H9 (cell line): ENCODE results near the gene ZNF385B. TPM values are rescaled to one million over a fixed set of nuclear protein-coding genes. Genes with fewer than 3 reads are reported as not detected.

Source experiments
- DNase-seq: peaks from one replicate; pipeline ENCODE4 v3.0.0-alpha.2; 2017
- H2AFZ ChIP-seq: one replicate; pipeline ENCODE4 v1.6.1; 2013; ENCODE audit warnings: mild to moderate bottlenecking, low read length, control low read depth, moderate library complexity
- H2AK5ac ChIP-seq: 2 replicates; pipeline ENCODE4 v1.6.1; 2013; ENCODE audit warnings: low read length, control low read depth, mixed read lengths; ENCODE audit not compliant: insufficient read length
- H2BK120ac ChIP-seq: one replicate; pipeline ENCODE4 v1.6.1; 2013; ENCODE audit warnings: low read depth, mild to moderate bottlenecking, low read length, control low read depth, inconsistent platforms; ENCODE audit not compliant: poor library complexity, severe bottlenecking
- H2BK12ac ChIP-seq: 2 replicates; pipeline ENCODE4 v1.6.1; 2013; ENCODE audit warnings: low read length, control low read depth, mixed read lengths, low read depth; ENCODE audit not compliant: insufficient read length
- H2BK15ac ChIP-seq: 2 replicates; pipeline ENCODE4 v1.6.1; 2013; ENCODE audit warnings: low read depth, low read length, control low read depth
- H2BK20ac ChIP-seq: one replicate; pipeline ENCODE4 v1.6.1; 2013; ENCODE audit warnings: low read depth, mild to moderate bottlenecking, low read length, control low read depth, inconsistent platforms; ENCODE audit not compliant: poor library complexity, severe bottlenecking
- H2BK5ac ChIP-seq: 2 replicates; pipeline ENCODE4 v1.6.1; 2013; ENCODE audit warnings: low read length, control low read depth, mixed read lengths; ENCODE audit not compliant: insufficient read length
- H3K14ac ChIP-seq: 2 replicates; pipeline ENCODE4 v1.6.1; 2013; ENCODE audit warnings: low read length, control low read depth; ENCODE audit not compliant: insufficient read depth
- H3K18ac ChIP-seq: 2 replicates; pipeline ENCODE4 v1.6.1; 2013; ENCODE audit warnings: low read depth, mild to moderate bottlenecking, mixed read lengths, low read length, control low read depth; ENCODE audit not compliant: insufficient read length
- H3K23ac ChIP-seq: 2 replicates; pipeline ENCODE4 v1.6.1; 2013; ENCODE audit warnings: low read length, control low read depth, mixed read lengths, low read depth; ENCODE audit not compliant: insufficient read length
- H3K23me2 ChIP-seq: 2 replicates; pipeline ENCODE4 v1.6.1; 2013; ENCODE audit warnings: low read depth, mild to moderate bottlenecking, mixed read lengths, low read length, control low read depth; ENCODE audit not compliant: insufficient read length, poor library complexity, severe bottlenecking
- H3K27ac ChIP-seq: 2 replicates; pipeline ENCODE4 v1.5.1; 2013; ENCODE audit warnings: low read length, control low read depth, mixed read lengths, low read depth; ENCODE audit not compliant: insufficient read length
- H3K27me3 ChIP-seq: 2 replicates; pipeline ENCODE4 v1.6.1; 2013; ENCODE audit warnings: low read length, control low read depth, inconsistent platforms; ENCODE audit not compliant: insufficient read depth
- H3K4ac ChIP-seq: 2 replicates; pipeline ENCODE4 v1.6.1; 2013; ENCODE audit warnings: low read depth, mild to moderate bottlenecking, control low read depth, inconsistent platforms, low read length, moderate library complexity
- H3K4me1 ChIP-seq: 2 replicates; pipeline ENCODE4 v1.6.1; 2013; ENCODE audit warnings: low read length, control low read depth, inconsistent platforms; ENCODE audit not compliant: insufficient read depth
- H3K4me2 ChIP-seq: 2 replicates; pipeline ENCODE4 v1.6.1; 2013; ENCODE audit warnings: low read length, control low read depth, mixed read lengths; ENCODE audit not compliant: insufficient read length, insufficient read depth
- H3K56ac ChIP-seq: 2 replicates; pipeline ENCODE4 v1.6.1; 2013; ENCODE audit warnings: low read depth, mild to moderate bottlenecking, mixed read lengths, low read length, control low read depth; ENCODE audit not compliant: insufficient read length
- H3K79me1 ChIP-seq: 2 replicates; pipeline ENCODE4 v1.6.1; 2013; ENCODE audit warnings: low read depth, mild to moderate bottlenecking, moderate library complexity, low read length, control low read depth, inconsistent platforms; ENCODE audit not compliant: insufficient read depth, poor library complexity, severe bottlenecking
- H3K79me2 ChIP-seq: 2 replicates; pipeline ENCODE4 v1.6.1; 2013; ENCODE audit warnings: low read length, control low read depth, inconsistent platforms; ENCODE audit not compliant: insufficient read depth
- H3K9ac ChIP-seq: 2 replicates; pipeline ENCODE4 v1.6.1; 2013; ENCODE audit warnings: low read length, control low read depth, mixed read lengths; ENCODE audit not compliant: insufficient read length; ENCODE audit errors: extremely low read depth
- H3K9me3 ChIP-seq: one replicate; pipeline ENCODE4 v1.6.1; 2013; ENCODE audit warnings: low read depth, low read length, inconsistent platforms; ENCODE audit not compliant: control insufficient read depth
- H3T11ph ChIP-seq: one replicate; pipeline ENCODE4 v1.6.1; 2013; ENCODE audit warnings: mild to moderate bottlenecking, low read length, control low read depth, inconsistent platforms
- H4K20me1 ChIP-seq: one replicate; pipeline ENCODE4 v1.6.1; 2013; ENCODE audit not compliant: control insufficient read depth, insufficient read length, insufficient read depth
- H4K5ac ChIP-seq: 2 replicates; pipeline ENCODE4 v1.6.1; 2013; ENCODE audit warnings: low read depth, mild to moderate bottlenecking, mixed read lengths, low read length, control low read depth; ENCODE audit not compliant: insufficient read length
- H4K8ac ChIP-seq: replicated peaks from 2 replicates; pipeline ENCODE4 v1.6.1; 2013; ENCODE audit warnings: low read length, control low read depth, mixed read lengths, low read depth; ENCODE audit not compliant: insufficient read length
- H4K91ac ChIP-seq: 2 replicates; pipeline ENCODE4 v1.6.1; 2013; ENCODE audit warnings: low read depth, mild to moderate bottlenecking, moderate library complexity, mixed read lengths, low read length, control low read depth; ENCODE audit not compliant: insufficient read length
- H3K27ac Mint-ChIP-seq, 3 experiments: 2 replicates in 2 of 3; 3 replicates in 1 of 3; pipeline ENCODE4 v1.8.0; 2020 to 2021; ENCODE audit warnings: mixed read lengths in 3 of 3, mild to moderate bottlenecking in 1 of 3, moderate library complexity in 1 of 3
- H3K27me3 Mint-ChIP-seq: 2 replicates; pipeline ENCODE4 v1.8.0; 2021; ENCODE audit warnings: low read depth, mild to moderate bottlenecking, moderate library complexity, mixed read lengths
- H3K36me3 Mint-ChIP-seq, 3 experiments: 2 replicates in 2 of 3; 3 replicates in 1 of 3; pipeline ENCODE4 v1.8.0; 2020 to 2021; ENCODE audit warnings: low read depth in 3 of 3, mixed read lengths in 3 of 3; ENCODE audit not compliant: insufficient read depth in 1 of 3
- H3K4me1 Mint-ChIP-seq, 2 experiments: 2 replicates each; pipeline ENCODE4 v1.8.0; 2020; ENCODE audit warnings: mixed read lengths in 2 of 2
- H3K4me3 Mint-ChIP-seq, 2 experiments: 2 replicates in 1 of 2; 3 replicates in 1 of 2; pipeline ENCODE4 v1.8.0; 2020 to 2021; ENCODE audit warnings: mild to moderate bottlenecking in 2 of 2, mixed read lengths in 2 of 2, moderate library complexity in 1 of 2
- H3K9me3 Mint-ChIP-seq, 2 experiments: 2 replicates in 1 of 2; 3 replicates in 1 of 2; pipeline ENCODE4 v1.8.0; 2020; ENCODE audit warnings: mild to moderate bottlenecking in 2 of 2, mixed read lengths in 2 of 2, moderate library complexity in 1 of 2
- CTCF ChIP-seq: fragments of 200-600 bp; sonication (generic); conservative IDR thresholded peaks from 3 replicates; pipeline ENCODE4 v1.8.0; 2021; ENCODE audit warnings: antibody characterized with exemption, mild to moderate bottlenecking
- WGBS: extraction: QIAGEN DNeasy Blood & Tissue Kit; methylation state at CpG from one replicate; pipeline ENCODE4 v1.1.7; 2013; ENCODE audit warnings: missing lambda C conversion rate, low lambda C conversion rate, mixed read lengths; ENCODE audit not compliant: insufficient read length; ENCODE audit errors: extremely low coverage; 5-methylcytosine and 5-hydroxymethylcytosine counted together
- total RNA-seq: library from RNA; stranded (reverse); gene quantifications from 2 replicates; pipeline ENCODE4 v1.2.1, GENCODE V29; 2021

Gene ZNF385B
- total RNA-seq, 1 experiment from 2014 or later = 2.1 TPM

- no peak for TF ChIP-seq CTCF
- Histone ChIP-seq H4K5ac (no peak overlapping the region), H2AFZ (no peak overlapping the region), H2BK12ac (no peak overlapping the region), H2BK20ac (no peak overlapping the region), H3K14ac (no peak overlapping the region), H3K18ac (no peak overlapping the region), H4K8ac (no peak overlapping the region), H2AK5ac (no peak overlapping the region), H3K27me3 (no peaks in the 10 kb centered on the region), H3K56ac (no peak overlapping the region), H3K79me1 (no peaks in the 10 kb centered on the region), H2BK5ac (no peak overlapping the region), H3K23me2 (no peaks in the 10 kb centered on the region), H3K9me3 (no peaks in the 10 kb centered on the region), H3K4ac (no peak overlapping the region), H2BK15ac (no peak overlapping the region), H4K20me1 (no peaks in the 10 kb centered on the region), H3T11ph (no peak overlapping the region), H3K27ac (no peak overlapping the region), H3K4me1 (no peaks in the 10 kb centered on the region), H4K91ac (no peak overlapping the region), H3K79me2 (no peaks in the 10 kb centered on the region), H3K23ac (no peak overlapping the region), H2BK120ac (no peak overlapping the region), H3K9ac (no peak overlapping the region), H3K4me2 (no peak overlapping the region)
- DNase-seq = no peak
- Mint-ChIP-seq H3K27me3 (no peaks in the 10 kb centered on the region), H3K27ac (no peak overlapping the region), H3K9me3 (no peaks in the 10 kb centered on the region; a peak in 1 of 5 replicates), H3K4me1 (peaks cover 4 to 8% of the 10 kb centered on the region in 2 experiments), H3K36me3 (no peaks in the 10 kb centered on the region), H3K4me3 (no peak overlapping the region)
- no CpG with 5 or more reads among the region's 1 CpG for WGBS
Observed at GRCh38 chr2:179571252-179571651, 290.2 kb downstream of the ZNF385B start.
